Astrocyte (in vitro differentiated cells and primary cell): ENCODE measurements around the gene COLGALT1.

Experiments
- CTCF ChIP-seq: IDR thresholded peaks from 2 replicates; pipeline ENCODE4 v1.5.1; 2011; ENCODE audit warnings: low read depth, mild to moderate bottlenecking, inconsistent platforms, low read length, moderate library complexity; ENCODE audit not compliant: insufficient read depth
- EZH2 ChIP-seq: IDR thresholded peaks from 2 replicates; pipeline ENCODE4 v1.6.1; 2012; ENCODE audit warnings: mild to moderate bottlenecking, low read length, inconsistent platforms; ENCODE audit not compliant: insufficient read depth

- TF ChIP-seq CTCF, result no peak
- TF ChIP-seq EZH2, result no peak
These were observed 42.9 kb upstream of the COLGALT1 start for GRCh38 chr19:17512574-17512939.
